Stimulated activated CD4-positive, alpha-beta T cell treated with anti-CD3 and anti-CD28 coated beads, TNF-alpha, amount 100 ng/mL, for 4 hours (primary cell): ENCODE results near the gene SH3BP4.

ENCODE experiments used
- DNase-seq, 3 experiments: peaks; one replicate each; pipeline ENCODE4 v3.0.0-alpha.2; 2020; ENCODE audit warnings: low read depth in 3 of 3

SH3BP4 gene

GRCh38 chr2:234966340-234966739 lies 14.5 kb downstream of the SH3BP4 start:
- no peak for DNase-seq

- no peak for DNase-seq
Measured at GRCh38 chr2:234967201-234967869, 15.5 kb downstream of the SH3BP4 start.

- DNase-seq: no peak
Measured at GRCh38 chr2:234967870-234968208, 16.0 kb downstream of the SH3BP4 start.

- DNase-seq: no peak
Measured at GRCh38 chr2:234968631-234969305, 17.0 kb downstream of the SH3BP4 start.

- no peak for DNase-seq
Measured at GRCh38 chr2:234969306-234970098, 17.7 kb downstream of the SH3BP4 start.

- no peak for DNase-seq
Measured at GRCh38 chr2:234970099-234970440, 18.3 kb downstream of the SH3BP4 start.

GRCh38 chr2:234970477-234970882 lies 18.7 kb downstream of the SH3BP4 start:
- DNase-seq: no peak

- DNase-seq: no peak
Measured at GRCh38 chr2:234971496-234971895, 19.7 kb downstream of the SH3BP4 start.

GRCh38 chr2:234973008-234973407 lies 21.2 kb downstream of the SH3BP4 start:
- DNase-seq: no peak

GRCh38 chr2:234974501-234975385 lies 22.9 kb downstream of the SH3BP4 start:
- DNase-seq: no peak

- DNase-seq: no peak
Measured at GRCh38 chr2:234975611-234976010, 23.8 kb downstream of the SH3BP4 start.

GRCh38 chr2:234976479-234977227 lies 24.8 kb downstream of the SH3BP4 start:
- DNase-seq: no peak

- DNase-seq: no peak
Measured at GRCh38 chr2:234977228-234977679, 25.4 kb downstream of the SH3BP4 start.

GRCh38 chr2:234978466-234979203 lies 26.8 kb downstream of the SH3BP4 start:
- DNase-seq: no peak

- DNase-seq: no peak
Measured at GRCh38 chr2:234979204-234980167, 27.7 kb downstream of the SH3BP4 start.

- no peak for DNase-seq
Measured at GRCh38 chr2:234980451-234981187, 28.8 kb downstream of the SH3BP4 start.

GRCh38 chr2:234981197-234982095 lies 29.6 kb downstream of the SH3BP4 start:
- no peak for DNase-seq
